ENCODE results near the gene JCAD. TPM values are rescaled to one million over a fixed set of nuclear protein-coding genes. Genes with fewer than 3 reads are reported as not detected.

JCAD gene
- total and polyA plus RNA-seq, 2 experiments from 2014 or later: 0.78 to 2.1 TPM

DNA sequence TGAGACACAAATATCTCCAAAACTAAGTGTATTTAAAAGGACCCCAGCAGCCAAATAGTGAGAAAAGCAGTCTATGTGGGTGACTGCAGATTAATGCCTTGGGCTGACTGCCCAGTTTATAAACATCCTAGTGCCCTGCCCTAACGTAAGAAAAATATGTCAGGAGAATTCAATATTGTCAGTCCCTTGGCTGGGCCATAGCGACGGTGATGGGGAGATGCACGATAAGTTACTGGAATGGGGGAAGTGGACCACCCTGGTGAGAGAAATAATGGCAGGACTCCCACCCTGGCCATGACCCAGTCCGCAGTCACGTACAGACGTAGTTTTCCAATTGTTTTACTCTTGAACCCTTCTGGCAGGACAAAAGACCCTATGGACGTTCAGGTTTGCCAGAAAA is 48.0 kb downstream of the JCAD start:
- ATAC-seq: no peak
- TF ChIP-seq EZH2 (IDR thresholded peaks at IDR 0.05; ENCODE audit: low read depth, unreplicated experiment) (no peak), EZH2phosphoT487 (IDR thresholded peaks at IDR 0.05; ENCODE audit: unreplicated experiment) (no peak), POLR2AphosphoS5 (IDR thresholded peaks at IDR 0.05; ENCODE audit: low read depth) (no peak), ZNF331 (CRISPR knock-in tag; IDR thresholded peaks at IDR 0.05; ENCODE audit: low read depth) (no peak), STAT1 (IDR thresholded peaks at IDR 0.05; ENCODE audit: unreplicated experiment) (no peak), ZNF114 (CRISPR knock-in tag; IDR thresholded peaks at IDR 0.05) (no peak), NANOG (IDR thresholded peaks at IDR 0.05; ENCODE audit: borderline replicate concordance) (no peak), CREB1 (CRISPR knock-in tag; IDR thresholded peaks at IDR 0.05; ENCODE audit: low read depth) (no peak), JUNB (IDR thresholded peaks at IDR 0.05; ENCODE audit: unreplicated experiment) (no peak)
- TF ChIP-seq, protein P1, sequence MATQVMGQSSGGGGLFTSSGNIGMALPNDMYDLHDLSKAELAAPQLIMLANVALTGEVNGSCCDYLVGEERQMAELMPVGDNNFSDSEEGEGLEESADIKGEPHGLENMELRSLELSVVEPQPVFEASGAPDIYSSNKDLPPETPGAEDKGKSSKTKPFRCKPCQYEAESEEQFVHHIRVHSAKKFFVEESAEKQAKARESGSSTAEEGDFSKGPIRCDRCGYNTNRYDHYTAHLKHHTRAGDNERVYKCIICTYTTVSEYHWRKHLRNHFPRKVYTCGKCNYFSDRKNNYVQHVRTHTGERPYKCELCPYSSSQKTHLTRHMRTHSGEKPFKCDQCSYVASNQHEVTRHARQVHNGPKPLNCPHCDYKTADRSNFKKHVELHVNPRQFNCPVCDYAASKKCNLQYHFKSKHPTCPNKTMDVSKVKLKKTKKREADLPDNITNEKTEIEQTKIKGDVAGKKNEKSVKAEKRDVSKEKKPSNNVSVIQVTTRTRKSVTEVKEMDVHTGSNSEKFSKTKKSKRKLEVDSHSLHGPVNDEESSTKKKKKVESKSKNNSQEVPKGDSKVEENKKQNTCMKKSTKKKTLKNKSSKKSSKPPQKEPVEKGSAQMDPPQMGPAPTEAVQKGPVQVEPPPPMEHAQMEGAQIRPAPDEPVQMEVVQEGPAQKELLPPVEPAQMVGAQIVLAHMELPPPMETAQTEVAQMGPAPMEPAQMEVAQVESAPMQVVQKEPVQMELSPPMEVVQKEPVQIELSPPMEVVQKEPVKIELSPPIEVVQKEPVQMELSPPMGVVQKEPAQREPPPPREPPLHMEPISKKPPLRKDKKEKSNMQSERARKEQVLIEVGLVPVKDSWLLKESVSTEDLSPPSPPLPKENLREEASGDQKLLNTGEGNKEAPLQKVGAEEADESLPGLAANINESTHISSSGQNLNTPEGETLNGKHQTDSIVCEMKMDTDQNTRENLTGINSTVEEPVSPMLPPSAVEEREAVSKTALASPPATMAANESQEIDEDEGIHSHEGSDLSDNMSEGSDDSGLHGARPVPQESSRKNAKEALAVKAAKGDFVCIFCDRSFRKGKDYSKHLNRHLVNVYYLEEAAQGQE (IDR thresholded peaks at IDR 0.05; ENCODE audit: unreplicated experiment): no peak
- TF ChIP-seq, protein P2, sequence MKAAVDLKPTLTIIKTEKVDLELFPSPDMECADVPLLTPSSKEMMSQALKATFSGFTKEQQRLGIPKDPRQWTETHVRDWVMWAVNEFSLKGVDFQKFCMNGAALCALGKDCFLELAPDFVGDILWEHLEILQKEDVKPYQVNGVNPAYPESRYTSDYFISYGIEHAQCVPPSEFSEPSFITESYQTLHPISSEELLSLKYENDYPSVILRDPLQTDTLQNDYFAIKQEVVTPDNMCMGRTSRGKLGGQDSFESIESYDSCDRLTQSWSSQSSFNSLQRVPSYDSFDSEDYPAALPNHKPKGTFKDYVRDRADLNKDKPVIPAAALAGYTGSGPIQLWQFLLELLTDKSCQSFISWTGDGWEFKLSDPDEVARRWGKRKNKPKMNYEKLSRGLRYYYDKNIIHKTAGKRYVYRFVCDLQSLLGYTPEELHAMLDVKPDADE (IDR thresholded peaks at IDR 0.05): no peak
- TF ChIP-seq, protein P3, sequence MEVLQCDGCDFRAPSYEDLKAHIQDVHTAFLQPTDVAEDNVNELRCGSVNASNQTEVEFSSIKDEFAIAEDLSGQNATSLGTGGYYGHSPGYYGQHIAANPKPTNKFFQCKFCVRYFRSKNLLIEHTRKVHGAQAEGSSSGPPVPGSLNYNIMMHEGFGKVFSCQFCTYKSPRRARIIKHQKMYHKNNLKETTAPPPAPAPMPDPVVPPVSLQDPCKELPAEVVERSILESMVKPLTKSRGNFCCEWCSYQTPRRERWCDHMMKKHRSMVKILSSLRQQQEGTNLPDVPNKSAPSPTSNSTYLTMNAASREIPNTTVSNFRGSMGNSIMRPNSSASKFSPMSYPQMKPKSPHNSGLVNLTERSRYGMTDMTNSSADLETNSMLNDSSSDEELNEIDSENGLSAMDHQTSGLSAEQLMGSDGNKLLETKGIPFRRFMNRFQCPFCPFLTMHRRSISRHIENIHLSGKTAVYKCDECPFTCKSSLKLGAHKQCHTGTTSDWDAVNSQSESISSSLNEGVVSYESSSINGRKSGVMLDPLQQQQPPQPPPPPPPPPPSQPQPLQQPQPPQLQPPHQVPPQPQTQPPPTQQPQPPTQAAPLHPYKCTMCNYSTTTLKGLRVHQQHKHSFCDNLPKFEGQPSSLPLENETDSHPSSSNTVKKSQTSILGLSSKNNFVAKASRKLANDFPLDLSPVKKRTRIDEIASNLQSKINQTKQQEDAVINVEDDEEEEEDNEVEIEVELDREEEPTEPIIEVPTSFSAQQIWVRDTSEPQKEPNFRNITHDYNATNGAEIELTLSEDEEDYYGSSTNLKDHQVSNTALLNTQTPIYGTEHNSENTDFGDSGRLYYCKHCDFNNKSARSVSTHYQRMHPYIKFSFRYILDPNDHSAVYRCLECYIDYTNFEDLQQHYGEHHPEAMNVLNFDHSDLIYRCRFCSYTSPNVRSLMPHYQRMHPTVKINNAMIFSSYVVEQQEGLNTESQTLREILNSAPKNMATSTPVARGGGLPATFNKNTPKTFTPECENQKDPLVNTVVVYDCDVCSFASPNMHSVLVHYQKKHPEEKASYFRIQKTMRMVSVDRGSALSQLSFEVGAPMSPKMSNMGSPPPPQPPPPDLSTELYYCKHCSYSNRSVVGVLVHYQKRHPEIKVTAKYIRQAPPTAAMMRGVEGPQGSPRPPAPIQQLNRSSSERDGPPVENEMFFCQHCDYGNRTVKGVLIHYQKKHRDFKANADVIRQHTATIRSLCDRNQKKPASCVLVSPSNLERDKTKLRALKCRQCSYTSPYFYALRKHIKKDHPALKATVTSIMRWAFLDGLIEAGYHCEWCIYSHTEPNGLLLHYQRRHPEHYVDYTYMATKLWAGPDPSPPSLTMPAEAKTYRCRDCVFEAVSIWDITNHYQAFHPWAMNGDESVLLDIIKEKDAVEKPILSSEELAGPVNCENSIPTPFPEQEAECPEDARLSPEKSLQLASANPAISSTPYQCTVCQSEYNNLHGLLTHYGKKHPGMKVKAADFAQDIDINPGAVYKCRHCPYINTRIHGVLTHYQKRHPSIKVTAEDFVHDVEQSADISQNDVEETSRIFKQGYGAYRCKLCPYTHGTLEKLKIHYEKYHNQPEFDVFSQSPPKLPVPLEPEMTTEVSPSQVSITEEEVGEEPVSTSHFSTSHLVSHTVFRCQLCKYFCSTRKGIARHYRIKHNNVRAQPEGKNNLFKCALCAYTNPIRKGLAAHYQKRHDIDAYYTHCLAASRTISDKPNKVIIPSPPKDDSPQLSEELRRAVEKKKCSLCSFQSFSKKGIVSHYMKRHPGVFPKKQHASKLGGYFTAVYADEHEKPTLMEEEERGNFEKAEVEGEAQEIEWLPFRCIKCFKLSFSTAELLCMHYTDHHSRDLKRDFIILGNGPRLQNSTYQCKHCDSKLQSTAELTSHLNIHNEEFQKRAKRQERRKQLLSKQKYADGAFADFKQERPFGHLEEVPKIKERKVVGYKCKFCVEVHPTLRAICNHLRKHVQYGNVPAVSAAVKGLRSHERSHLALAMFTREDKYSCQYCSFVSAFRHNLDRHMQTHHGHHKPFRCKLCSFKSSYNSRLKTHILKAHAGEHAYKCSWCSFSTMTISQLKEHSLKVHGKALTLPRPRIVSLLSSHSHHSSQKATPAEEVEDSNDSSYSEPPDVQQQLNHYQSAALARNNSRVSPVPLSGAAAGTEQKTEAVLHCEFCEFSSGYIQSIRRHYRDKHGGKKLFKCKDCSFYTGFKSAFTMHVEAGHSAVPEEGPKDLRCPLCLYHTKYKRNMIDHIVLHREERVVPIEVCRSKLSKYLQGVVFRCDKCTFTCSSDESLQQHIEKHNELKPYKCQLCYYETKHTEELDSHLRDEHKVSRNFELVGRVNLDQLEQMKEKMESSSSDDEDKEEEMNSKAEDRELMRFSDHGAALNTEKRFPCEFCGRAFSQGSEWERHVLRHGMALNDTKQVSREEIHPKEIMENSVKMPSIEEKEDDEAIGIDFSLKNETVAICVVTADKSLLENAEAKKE (CRISPR knock-in tag; IDR thresholded peaks at IDR 0.05): no peak
- TF ChIP-seq, protein P4, sequence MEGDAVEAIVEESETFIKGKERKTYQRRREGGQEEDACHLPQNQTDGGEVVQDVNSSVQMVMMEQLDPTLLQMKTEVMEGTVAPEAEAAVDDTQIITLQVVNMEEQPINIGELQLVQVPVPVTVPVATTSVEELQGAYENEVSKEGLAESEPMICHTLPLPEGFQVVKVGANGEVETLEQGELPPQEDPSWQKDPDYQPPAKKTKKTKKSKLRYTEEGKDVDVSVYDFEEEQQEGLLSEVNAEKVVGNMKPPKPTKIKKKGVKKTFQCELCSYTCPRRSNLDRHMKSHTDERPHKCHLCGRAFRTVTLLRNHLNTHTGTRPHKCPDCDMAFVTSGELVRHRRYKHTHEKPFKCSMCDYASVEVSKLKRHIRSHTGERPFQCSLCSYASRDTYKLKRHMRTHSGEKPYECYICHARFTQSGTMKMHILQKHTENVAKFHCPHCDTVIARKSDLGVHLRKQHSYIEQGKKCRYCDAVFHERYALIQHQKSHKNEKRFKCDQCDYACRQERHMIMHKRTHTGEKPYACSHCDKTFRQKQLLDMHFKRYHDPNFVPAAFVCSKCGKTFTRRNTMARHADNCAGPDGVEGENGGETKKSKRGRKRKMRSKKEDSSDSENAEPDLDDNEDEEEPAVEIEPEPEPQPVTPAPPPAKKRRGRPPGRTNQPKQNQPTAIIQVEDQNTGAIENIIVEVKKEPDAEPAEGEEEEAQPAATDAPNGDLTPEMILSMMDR (conservative IDR thresholded peaks at IDR 0.05; ENCODE audit: low read depth in 2 of 2): no peak

More for the DNA sequence above, 48.0 kb downstream of the JCAD start:
- Mint-ChIP-seq H3K27ac (no peak overlapping the region), H3K36me3 (ENCODE audit: low read depth) (no peaks in the 10 kb centered on the region), H3K27me3 (ENCODE audit: insufficient read depth, low read depth, poor library complexity) (no peaks in the 10 kb centered on the region), H3K9me3 (no peaks in the 10 kb centered on the region; the same call in 2 of the 3 replicates), H3K4me3 (no peak overlapping the region), H3K4me1 (peaks cover 14% of the 10 kb centered on the region; the same call in 2 of the 3 replicates)
- Histone ChIP-seq H2AFZ (no peak overlapping the region), H3K4me1 (ENCODE audit: insufficient read depth) (0 out of 2 replicates have a peak, but pooled peaks cover 2% of the 10 kb centered on the region), H3K36me3 (ENCODE audit: insufficient read depth) (no peaks in the 10 kb centered on the region), H3K27me3 (ENCODE audit: insufficient read depth) (no peaks in the 10 kb centered on the region), H3K79me2 (replicated peaks; ENCODE audit: insufficient read depth) (no peaks in the 10 kb centered on the region), H4K20me1 (replicated peaks; ENCODE audit: insufficient read depth) (no peaks in the 10 kb centered on the region), H3K27ac (ENCODE audit: low read depth) (no peak overlapping the region), H3K9me2 (ENCODE audit: insufficient read depth) (0 out of 2 replicates have a peak, but pooled peaks cover 3% of the 10 kb centered on the region), H3K4me3 (no peak overlapping the region), H3K4me2 (no peak overlapping the region), H3F3A (replicated peaks; ENCODE audit: low read depth) (no peaks in the 10 kb centered on the region)
- no peak for DNase-seq (ENCODE audit: low spot score)

Measured in GM23338 (cell line).